HG02938 (cell line): ENCODE data around the gene ETHE1.

Source experiments
- ATAC-seq: cut with Tn5 transposase; IDR thresholded peaks from one replicate; pipeline ENCODE4 v1.9.1; 2021; ENCODE audit warnings: mild to moderate bottlenecking, moderate library complexity; ENCODE audit not compliant: unreplicated experiment

ETHE1 gene

GRCh38 chr19:43526884-43527859, at the start of gene ETHE1:
Gene ETHE1, minus strand, starts transcription at chr19:43527201. Its CDS starts 24 bp downstream, at chr19:43527177.
- no peak for ATAC-seq

- ATAC-seq = peak; percentile 6
Observed at GRCh38 chr19:43575955-43576878, 49.2 kb upstream of the ETHE1 start.

- ATAC-seq = peak; percentile 98
Observed at GRCh38 chr19:43575156-43575950, 48.4 kb upstream of the ETHE1 start, which contains the start of the genes PINLYP and XRCC1. Gene PINLYP, plus strand, starts transcription at chr19:43575801. Its CDS starts 1,391 bp downstream, at chr19:43577192. Gene XRCC1, minus strand, starts transcription at chr19:43575527. Its CDS starts 69 bp downstream, at chr19:43575458.

- no peak for ATAC-seq
Observed at GRCh38 chr19:43574424-43575155, 47.6 kb upstream of the ETHE1 start.

GRCh38 chr19:43572171-43572588, 45.2 kb upstream of the ETHE1 start:
- no peak for ATAC-seq

- ATAC-seq = no peak
Observed at GRCh38 chr19:43570174-43570791, 43.3 kb upstream of the ETHE1 start.

GRCh38 chr19:43569657-43570056, 42.7 kb upstream of the ETHE1 start:
- no peak for ATAC-seq

GRCh38 chr19:43564800-43565199, 37.8 kb upstream of the ETHE1 start:
- no peak for ATAC-seq

- no peak for ATAC-seq
Observed at GRCh38 chr19:43563816-43564457, 36.9 kb upstream of the ETHE1 start.

- ATAC-seq = peak; percentile 78
Observed at GRCh38 chr19:43562698-43563241, 35.8 kb upstream of the ETHE1 start.

- ATAC-seq = no peak
Observed at GRCh38 chr19:43562226-43562697, 35.3 kb upstream of the ETHE1 start.

GRCh38 chr19:43561139-43561970, 34.4 kb upstream of the ETHE1 start:
- ATAC-seq = no peak

GRCh38 chr19:43560687-43561086, 33.7 kb upstream of the ETHE1 start:
- ATAC-seq = no peak

- no peak for ATAC-seq
Observed at GRCh38 chr19:43555185-43555770, 28.3 kb upstream of the ETHE1 start.

GRCh38 chr19:43554317-43554895, 27.4 kb upstream of the ETHE1 start:
- no peak for ATAC-seq

GRCh38 chr19:43553656-43554055, 26.7 kb upstream of the ETHE1 start:
- ATAC-seq = no peak

GRCh38 chr19:43552616-43553015, 25.6 kb upstream of the ETHE1 start:
- no peak for ATAC-seq
